K562 (cell line): ENCODE measurements around the gene COMTD1. TPM values are rescaled to one million over a fixed set of nuclear protein-coding genes. Genes with fewer than 3 reads are reported as not detected.
A peak's percentile ranks its signal among the peaks of the same experiment; 100 is the strongest.

Source experiments
- CBFA2T2 ChIP-seq: fragments of 450-650 bp; conservative IDR thresholded peaks from 2 replicates; pipeline ENCODE4 v1.6.1; 2017; ENCODE audit warnings: mild to moderate bottlenecking
- GATAD2B ChIP-seq: fragments of 450-650 bp; IDR thresholded peaks from 2 replicates; pipeline ENCODE4 v1.6.1; 2017; ENCODE audit warnings: mild to moderate bottlenecking, borderline replicate concordance
- HDAC3 ChIP-seq: fragments of 450-650 bp; IDR thresholded peaks from 2 replicates; pipeline ENCODE4 v1.6.1; 2018; ENCODE audit warnings: borderline replicate concordance, mild to moderate bottlenecking, moderate library complexity; ENCODE audit not compliant: partially characterized antibody
- SRSF1 ChIP-seq: fragments of 200-400 bp; formaldehyde crosslinking; IDR thresholded peaks from 2 replicates; pipeline ENCODE4 v1.6.1; 2017; ENCODE audit warnings: mild to moderate bottlenecking, low read depth, low read length, moderate library complexity
- TAF1 ChIP-seq: IDR thresholded peaks from 2 replicates; pipeline ENCODE4 v1.6.1; 2011; ENCODE audit warnings: mild to moderate bottlenecking, low read length, moderate library complexity; ENCODE audit not compliant: insufficient read depth, control insufficient read depth, severe bottlenecking; ENCODE audit errors: extremely low read depth
- TEAD4 ChIP-seq, 2 experiments: sonication (generic) in 1 of 2; formaldehyde crosslinking in 1 of 2; IDR thresholded peaks; 2 replicates each; pipeline versions ENCODE4 v1.6.1 to v1.8.0; 2012 to 2022; ENCODE audit warnings: borderline replicate concordance in 1 of 2, inconsistent platforms in 1 of 2, low read length in 1 of 2, mild to moderate bottlenecking in 1 of 2, missing genetic modification reagents in 1 of 2
- ZNF780A ChIP-seq: fragments of 250-450 bp; sonication (Bioruptor Pico); IDR thresholded peaks from 2 replicates; pipeline ENCODE4 v1.5.0; 2021; ENCODE audit warnings: mild to moderate bottlenecking
- polyA plus RNA-seq, 8 experiments: library from polyadenylated mRNA; depleted of rRNA in 4 of 8; stranded (reverse) in 5 of 8; unstranded in 3 of 8; fragments of >200 nt; fragmentation: Nextera tagmentation in 2 of 8; fragmentation: Illumina TruSeq in 1 of 8; extraction: Ambion mirVana in 2 of 8; extraction: Trizol in 1 of 8; gene quantifications; 2 replicates each; pipeline versions ENCODE4 v1.2.1 to v1.2.3, GENCODE V29; 2011 to 2014; ENCODE audit warnings: inconsistent platforms in 1 of 8, missing spikeins in 1 of 8
- total RNA-seq, 7 experiments: library from RNA; depleted of rRNA in 6 of 7; stranded (reverse); fragments of >200 nt in 6 of 7; fragmentation: Illumina TruSeq in 2 of 7; extraction: Trizol in 2 of 7; gene quantifications; 2 replicates each; pipeline versions ENCODE4 v1.2.1 to v1.2.3, GENCODE V29; 2011 to 2021; ENCODE audit warnings: low replicate concordance in 1 of 7
- TF ChIP-seq, protein P1 (sequence below), 2 experiments: fragments of 150-350 bp in 1 of 2; IDR thresholded peaks; 2 replicates each; pipeline ENCODE4 v1.6.1; 2012 to 2016; ENCODE audit warnings: low read depth in 2 of 2, low read length in 2 of 2, mild to moderate bottlenecking in 1 of 2, moderate library complexity in 1 of 2
- TF ChIP-seq, protein P2 (sequence below): fragments of 250-450 bp; sonication (Bioruptor Pico); IDR thresholded peaks from 2 replicates; pipeline ENCODE4 v1.9.0; 2021; ENCODE audit warnings: mild to moderate bottlenecking, inconsistent platforms
- TF ChIP-seq, protein P3 (sequence below): sonication (generic); formaldehyde crosslinking; IDR thresholded peaks from 2 replicates; pipeline ENCODE4 v1.8.1; 2023; ENCODE audit warnings: mild to moderate bottlenecking, missing genetic modification reagents, moderate library complexity
- TF ChIP-seq, protein P4 (sequence below): fragments of 450-650 bp; IDR thresholded peaks from 2 replicates; pipeline ENCODE4 v1.6.1; 2016; ENCODE audit warnings: mild to moderate bottlenecking
- TF ChIP-seq, protein P5 (sequence below): fragments of 450-650 bp; IDR thresholded peaks from 2 replicates; pipeline ENCODE4 v1.7.0; 2016; ENCODE audit warnings: borderline replicate concordance
- TF ChIP-seq, protein P6 (sequence below): sonication (generic); formaldehyde crosslinking; IDR thresholded peaks from 2 replicates; pipeline ENCODE4 v1.9.0; 2022; ENCODE audit warnings: mild to moderate bottlenecking, missing genetic modification reagents

The COMTD1 gene
- total and polyA plus RNA-seq, 9 of the 15 experiments (the other 6 are each of a cell fraction or from before 2014, with no cell fraction given) = 0.41 to 112 (median 13.7) TPM

DNA sequence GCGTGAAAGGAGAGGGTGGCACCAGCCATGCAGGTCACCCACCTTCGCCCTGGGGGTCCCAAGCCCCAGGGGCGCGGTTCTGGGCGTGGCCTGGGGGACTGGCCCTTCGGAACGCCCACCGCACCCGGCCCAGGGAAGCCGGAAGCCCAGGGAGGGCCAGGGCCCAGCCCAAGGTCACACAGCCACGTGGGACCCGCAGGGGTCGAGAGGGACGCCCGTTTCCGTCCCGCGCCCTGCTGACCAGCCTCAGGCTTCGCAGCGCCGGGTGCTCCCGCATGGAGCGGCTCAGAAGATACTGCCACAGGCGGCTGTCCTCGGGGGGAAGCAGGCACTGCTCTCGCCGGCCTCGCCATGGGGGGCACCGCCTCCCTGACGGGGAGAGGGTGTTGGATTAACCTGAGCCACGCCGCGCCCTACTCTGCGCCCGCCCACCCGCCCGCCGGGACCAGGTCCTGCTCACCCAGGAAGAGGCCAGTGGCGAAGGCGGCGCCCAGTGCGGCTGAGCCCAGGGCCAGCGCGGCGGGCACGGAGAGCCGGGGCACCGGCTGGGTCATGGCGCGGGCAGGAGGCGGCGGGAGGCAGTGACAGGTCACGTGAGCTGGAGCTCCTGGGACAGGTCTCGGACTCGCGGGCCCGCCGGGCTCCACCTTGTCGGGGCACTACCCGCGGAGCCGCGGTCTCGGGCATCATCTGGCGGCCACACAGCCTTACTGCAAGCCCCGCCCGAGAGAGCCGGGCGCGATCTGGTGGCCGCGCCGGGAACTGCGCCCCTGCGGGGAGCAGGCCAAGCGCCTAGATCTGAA lies at the start of gene COMTD1 (continued):
- TF ChIP-seq, protein P1, sequence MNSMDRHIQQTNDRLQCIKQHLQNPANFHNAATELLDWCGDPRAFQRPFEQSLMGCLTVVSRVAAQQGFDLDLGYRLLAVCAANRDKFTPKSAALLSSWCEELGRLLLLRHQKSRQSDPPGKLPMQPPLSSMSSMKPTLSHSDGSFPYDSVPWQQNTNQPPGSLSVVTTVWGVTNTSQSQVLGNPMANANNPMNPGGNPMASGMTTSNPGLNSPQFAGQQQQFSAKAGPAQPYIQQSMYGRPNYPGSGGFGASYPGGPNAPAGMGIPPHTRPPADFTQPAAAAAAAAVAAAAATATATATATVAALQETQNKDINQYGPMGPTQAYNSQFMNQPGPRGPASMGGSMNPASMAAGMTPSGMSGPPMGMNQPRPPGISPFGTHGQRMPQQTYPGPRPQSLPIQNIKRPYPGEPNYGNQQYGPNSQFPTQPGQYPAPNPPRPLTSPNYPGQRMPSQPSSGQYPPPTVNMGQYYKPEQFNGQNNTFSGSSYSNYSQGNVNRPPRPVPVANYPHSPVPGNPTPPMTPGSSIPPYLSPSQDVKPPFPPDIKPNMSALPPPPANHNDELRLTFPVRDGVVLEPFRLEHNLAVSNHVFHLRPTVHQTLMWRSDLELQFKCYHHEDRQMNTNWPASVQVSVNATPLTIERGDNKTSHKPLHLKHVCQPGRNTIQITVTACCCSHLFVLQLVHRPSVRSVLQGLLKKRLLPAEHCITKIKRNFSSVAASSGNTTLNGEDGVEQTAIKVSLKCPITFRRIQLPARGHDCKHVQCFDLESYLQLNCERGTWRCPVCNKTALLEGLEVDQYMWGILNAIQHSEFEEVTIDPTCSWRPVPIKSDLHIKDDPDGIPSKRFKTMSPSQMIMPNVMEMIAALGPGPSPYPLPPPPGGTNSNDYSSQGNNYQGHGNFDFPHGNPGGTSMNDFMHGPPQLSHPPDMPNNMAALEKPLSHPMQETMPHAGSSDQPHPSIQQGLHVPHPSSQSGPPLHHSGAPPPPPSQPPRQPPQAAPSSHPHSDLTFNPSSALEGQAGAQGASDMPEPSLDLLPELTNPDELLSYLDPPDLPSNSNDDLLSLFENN (IDR thresholded peaks at IDR 0.05; ENCODE audit: low read depth in 2 of 2, low read length in 2 of 2) = peak in 1 of 2 experiments; percentile 71; a peak in 1 of 4 replicates
- TF ChIP-seq TEAD4 (IDR thresholded peaks at IDR 0.05; ENCODE audit: low read length) (no peak; the same call in 1 of the 2 replicates), TEAD4 (CRISPR knock-in tag; IDR thresholded peaks at IDR 0.05; ENCODE audit: borderline replicate concordance) (no peak), ZNF780A (CRISPR knock-in tag) (no peak), SRSF1 (no peak), CBFA2T2 (peak; percentile 66), GATAD2B (peak; percentile 77; the same call in 1 of the 2 replicates), TAF1 (peak; percentile 44), HDAC3 (no peak)
- TF ChIP-seq, protein P2, sequence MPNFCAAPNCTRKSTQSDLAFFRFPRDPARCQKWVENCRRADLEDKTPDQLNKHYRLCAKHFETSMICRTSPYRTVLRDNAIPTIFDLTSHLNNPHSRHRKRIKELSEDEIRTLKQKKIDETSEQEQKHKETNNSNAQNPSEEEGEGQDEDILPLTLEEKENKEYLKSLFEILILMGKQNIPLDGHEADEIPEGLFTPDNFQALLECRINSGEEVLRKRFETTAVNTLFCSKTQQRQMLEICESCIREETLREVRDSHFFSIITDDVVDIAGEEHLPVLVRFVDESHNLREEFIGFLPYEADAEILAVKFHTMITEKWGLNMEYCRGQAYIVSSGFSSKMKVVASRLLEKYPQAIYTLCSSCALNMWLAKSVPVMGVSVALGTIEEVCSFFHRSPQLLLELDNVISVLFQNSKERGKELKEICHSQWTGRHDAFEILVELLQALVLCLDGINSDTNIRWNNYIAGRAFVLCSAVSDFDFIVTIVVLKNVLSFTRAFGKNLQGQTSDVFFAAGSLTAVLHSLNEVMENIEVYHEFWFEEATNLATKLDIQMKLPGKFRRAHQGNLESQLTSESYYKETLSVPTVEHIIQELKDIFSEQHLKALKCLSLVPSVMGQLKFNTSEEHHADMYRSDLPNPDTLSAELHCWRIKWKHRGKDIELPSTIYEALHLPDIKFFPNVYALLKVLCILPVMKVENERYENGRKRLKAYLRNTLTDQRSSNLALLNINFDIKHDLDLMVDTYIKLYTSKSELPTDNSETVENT (CRISPR knock-in tag) = peak; percentile 76
- TF ChIP-seq, protein P3, sequence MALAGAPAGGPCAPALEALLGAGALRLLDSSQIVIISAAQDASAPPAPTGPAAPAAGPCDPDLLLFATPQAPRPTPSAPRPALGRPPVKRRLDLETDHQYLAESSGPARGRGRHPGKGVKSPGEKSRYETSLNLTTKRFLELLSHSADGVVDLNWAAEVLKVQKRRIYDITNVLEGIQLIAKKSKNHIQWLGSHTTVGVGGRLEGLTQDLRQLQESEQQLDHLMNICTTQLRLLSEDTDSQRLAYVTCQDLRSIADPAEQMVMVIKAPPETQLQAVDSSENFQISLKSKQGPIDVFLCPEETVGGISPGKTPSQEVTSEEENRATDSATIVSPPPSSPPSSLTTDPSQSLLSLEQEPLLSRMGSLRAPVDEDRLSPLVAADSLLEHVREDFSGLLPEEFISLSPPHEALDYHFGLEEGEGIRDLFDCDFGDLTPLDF (CRISPR knock-in tag) = peak; percentile 79; the same call in 1 of the 2 replicates
- TF ChIP-seq, protein P4, sequence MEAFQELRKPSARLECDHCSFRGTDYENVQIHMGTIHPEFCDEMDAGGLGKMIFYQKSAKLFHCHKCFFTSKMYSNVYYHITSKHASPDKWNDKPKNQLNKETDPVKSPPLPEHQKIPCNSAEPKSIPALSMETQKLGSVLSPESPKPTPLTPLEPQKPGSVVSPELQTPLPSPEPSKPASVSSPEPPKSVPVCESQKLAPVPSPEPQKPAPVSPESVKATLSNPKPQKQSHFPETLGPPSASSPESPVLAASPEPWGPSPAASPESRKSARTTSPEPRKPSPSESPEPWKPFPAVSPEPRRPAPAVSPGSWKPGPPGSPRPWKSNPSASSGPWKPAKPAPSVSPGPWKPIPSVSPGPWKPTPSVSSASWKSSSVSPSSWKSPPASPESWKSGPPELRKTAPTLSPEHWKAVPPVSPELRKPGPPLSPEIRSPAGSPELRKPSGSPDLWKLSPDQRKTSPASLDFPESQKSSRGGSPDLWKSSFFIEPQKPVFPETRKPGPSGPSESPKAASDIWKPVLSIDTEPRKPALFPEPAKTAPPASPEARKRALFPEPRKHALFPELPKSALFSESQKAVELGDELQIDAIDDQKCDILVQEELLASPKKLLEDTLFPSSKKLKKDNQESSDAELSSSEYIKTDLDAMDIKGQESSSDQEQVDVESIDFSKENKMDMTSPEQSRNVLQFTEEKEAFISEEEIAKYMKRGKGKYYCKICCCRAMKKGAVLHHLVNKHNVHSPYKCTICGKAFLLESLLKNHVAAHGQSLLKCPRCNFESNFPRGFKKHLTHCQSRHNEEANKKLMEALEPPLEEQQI = no peak
- TF ChIP-seq, protein P5, sequence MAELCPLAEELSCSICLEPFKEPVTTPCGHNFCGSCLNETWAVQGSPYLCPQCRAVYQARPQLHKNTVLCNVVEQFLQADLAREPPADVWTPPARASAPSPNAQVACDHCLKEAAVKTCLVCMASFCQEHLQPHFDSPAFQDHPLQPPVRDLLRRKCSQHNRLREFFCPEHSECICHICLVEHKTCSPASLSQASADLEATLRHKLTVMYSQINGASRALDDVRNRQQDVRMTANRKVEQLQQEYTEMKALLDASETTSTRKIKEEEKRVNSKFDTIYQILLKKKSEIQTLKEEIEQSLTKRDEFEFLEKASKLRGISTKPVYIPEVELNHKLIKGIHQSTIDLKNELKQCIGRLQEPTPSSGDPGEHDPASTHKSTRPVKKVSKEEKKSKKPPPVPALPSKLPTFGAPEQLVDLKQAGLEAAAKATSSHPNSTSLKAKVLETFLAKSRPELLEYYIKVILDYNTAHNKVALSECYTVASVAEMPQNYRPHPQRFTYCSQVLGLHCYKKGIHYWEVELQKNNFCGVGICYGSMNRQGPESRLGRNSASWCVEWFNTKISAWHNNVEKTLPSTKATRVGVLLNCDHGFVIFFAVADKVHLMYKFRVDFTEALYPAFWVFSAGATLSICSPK = no peak
- TF ChIP-seq, protein P6, sequence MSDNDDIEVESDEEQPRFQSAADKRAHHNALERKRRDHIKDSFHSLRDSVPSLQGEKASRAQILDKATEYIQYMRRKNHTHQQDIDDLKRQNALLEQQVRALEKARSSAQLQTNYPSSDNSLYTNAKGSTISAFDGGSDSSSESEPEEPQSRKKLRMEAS (CRISPR knock-in tag) = peak; percentile 95
